Gastrocnemius medialis (tissue), 4 donors: ENCODE results near the gene SH2D3A.

Experiments used
- POLR2A ChIP-seq, 2 donors: fragments of 450-650 bp; IDR thresholded peaks; one replicate each; pipeline ENCODE4 v1.6.1; 2017; ENCODE audit warnings: antibody characterized with exemption in 2 of 2, mild to moderate bottlenecking in 2 of 2, moderate library complexity in 2 of 2
- TF ChIP-seq, protein P1 (sequence below), 5 experiments: fragments of 450-650 bp in 3 of 5; fragments of 200-600 bp in 2 of 5; sonication (generic) in 2 of 5; IDR thresholded peaks in 4 of 5; conservative IDR thresholded peaks in 1 of 5; 1 replicate in 4 of 5; 2 replicates in 1 of 5; pipeline ENCODE4 v1.5.1; 2016 to 2019; ENCODE audit warnings: antibody characterized with exemption in 5 of 5, mild to moderate bottlenecking in 3 of 5, moderate library complexity in 3 of 5

DNA sequence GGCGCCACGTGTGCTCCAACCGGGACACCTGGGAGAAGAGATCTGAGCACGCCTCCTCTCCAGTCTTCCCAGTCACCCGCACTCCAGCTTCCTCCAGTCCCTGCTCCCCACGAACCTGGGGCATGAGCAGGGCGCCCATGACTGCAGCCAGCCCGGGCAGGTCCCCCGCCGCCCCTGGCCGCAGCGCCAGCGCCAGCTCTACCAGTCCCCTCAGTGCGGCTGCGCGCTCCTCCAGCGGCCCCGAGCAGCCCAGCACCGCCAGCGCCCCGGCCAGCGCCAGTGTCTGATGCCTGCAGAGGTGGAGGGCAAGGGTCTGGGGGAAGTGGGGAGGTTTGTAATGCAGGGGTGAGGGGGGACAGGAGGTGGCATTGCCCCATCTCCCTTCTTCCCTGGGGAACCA lies 13.1 kb downstream of the SH2D3A start:
- TF ChIP-seq, protein P1, sequence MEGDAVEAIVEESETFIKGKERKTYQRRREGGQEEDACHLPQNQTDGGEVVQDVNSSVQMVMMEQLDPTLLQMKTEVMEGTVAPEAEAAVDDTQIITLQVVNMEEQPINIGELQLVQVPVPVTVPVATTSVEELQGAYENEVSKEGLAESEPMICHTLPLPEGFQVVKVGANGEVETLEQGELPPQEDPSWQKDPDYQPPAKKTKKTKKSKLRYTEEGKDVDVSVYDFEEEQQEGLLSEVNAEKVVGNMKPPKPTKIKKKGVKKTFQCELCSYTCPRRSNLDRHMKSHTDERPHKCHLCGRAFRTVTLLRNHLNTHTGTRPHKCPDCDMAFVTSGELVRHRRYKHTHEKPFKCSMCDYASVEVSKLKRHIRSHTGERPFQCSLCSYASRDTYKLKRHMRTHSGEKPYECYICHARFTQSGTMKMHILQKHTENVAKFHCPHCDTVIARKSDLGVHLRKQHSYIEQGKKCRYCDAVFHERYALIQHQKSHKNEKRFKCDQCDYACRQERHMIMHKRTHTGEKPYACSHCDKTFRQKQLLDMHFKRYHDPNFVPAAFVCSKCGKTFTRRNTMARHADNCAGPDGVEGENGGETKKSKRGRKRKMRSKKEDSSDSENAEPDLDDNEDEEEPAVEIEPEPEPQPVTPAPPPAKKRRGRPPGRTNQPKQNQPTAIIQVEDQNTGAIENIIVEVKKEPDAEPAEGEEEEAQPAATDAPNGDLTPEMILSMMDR (IDR thresholded peaks at IDR 0.05 in 4 of 5, conservative IDR thresholded peaks at IDR 0.05 in 1 of 5), result no peak
- no peak for TF ChIP-seq POLR2A (IDR thresholded peaks at IDR 0.05)
